Measurements from ENCODE around the gene CGN. TPM values are rescaled to one million over a fixed set of nuclear protein-coding genes. Genes with fewer than 3 reads are reported as not detected.

Gene CGN
- total RNA-seq, 1 experiment from 2014 or later = 30.9 TPM

DNA sequence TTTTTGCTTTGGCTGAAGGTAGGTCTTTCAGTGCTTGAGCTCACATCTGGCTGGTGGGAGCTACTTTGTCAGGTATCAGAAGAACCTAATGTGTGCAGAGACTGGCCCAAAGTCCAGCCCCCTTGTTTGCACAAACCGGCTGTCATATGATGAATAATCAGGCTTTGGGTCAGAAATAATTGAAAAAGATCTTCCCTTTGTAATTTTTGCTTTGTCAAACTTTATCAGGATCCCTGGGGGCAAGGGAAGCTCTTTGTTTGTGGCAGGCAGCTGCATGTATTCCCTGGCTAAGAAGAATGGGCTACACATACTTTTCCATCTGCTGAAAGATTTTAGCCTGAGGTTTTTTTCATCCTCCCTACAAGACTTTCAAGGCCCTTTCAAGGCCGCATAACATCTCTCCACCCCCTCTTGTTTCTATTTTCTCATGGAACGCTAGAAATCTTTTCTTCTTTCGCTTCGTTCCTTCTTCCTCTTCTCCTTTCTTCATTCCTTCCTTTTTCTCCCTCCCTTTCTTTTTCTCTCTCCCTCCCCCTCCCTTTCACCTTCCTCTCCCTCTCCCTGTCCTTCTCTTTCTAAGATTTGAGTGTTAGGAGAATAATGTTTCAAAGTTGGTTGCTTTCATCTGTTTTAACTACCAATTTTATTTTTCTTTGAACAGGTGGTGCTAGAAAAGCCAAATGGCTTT is 54.5 kb downstream of the CGN start:
- H4K20me1 ChIP-seq (ENCODE audit: control insufficient read depth, insufficient read depth, insufficient read length) = no peaks in the 10 kb centered on the region
- peaks cover 2 to 27% (median 19%) of the 10 kb centered on the region in 3 experiments; a peak in 6 of 7 replicates for H3K36me3 Mint-ChIP-seq (ENCODE audit: insufficient read depth in 1 of 3, low read depth in 3 of 3)
- TF ChIP-seq, protein P1, sequence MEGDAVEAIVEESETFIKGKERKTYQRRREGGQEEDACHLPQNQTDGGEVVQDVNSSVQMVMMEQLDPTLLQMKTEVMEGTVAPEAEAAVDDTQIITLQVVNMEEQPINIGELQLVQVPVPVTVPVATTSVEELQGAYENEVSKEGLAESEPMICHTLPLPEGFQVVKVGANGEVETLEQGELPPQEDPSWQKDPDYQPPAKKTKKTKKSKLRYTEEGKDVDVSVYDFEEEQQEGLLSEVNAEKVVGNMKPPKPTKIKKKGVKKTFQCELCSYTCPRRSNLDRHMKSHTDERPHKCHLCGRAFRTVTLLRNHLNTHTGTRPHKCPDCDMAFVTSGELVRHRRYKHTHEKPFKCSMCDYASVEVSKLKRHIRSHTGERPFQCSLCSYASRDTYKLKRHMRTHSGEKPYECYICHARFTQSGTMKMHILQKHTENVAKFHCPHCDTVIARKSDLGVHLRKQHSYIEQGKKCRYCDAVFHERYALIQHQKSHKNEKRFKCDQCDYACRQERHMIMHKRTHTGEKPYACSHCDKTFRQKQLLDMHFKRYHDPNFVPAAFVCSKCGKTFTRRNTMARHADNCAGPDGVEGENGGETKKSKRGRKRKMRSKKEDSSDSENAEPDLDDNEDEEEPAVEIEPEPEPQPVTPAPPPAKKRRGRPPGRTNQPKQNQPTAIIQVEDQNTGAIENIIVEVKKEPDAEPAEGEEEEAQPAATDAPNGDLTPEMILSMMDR (conservative IDR thresholded peaks at IDR 0.05) = no peak
- peak overlapping the region in 2 of 3 experiments; percentile 2 to 71; a peak in 4 of 7 replicates for H3K27ac Mint-ChIP-seq
- H3K4me1 Mint-ChIP-seq = peaks cover 7 to 10% of the 10 kb centered on the region in 2 experiments; a peak in 3 of 4 replicates
- no peak overlapping the region for H2BK15ac ChIP-seq (ENCODE audit: low read depth, low read length)
- WGBS (ENCODE audit: extremely low coverage, insufficient read length, low lambda C conversion rate) = 100% methylated on average over 1 of the region's 5 CpGs
- H3K9me3 ChIP-seq (ENCODE audit: control insufficient read depth, low read depth, low read length) = no peaks in the 10 kb centered on the region
- no peak overlapping the region for H3K4me3 Mint-ChIP-seq
- H2BK5ac ChIP-seq (ENCODE audit: insufficient read length, low read length) = no peak overlapping the region
- H2AFZ ChIP-seq (ENCODE audit: low read length) = no peak overlapping the region
- H3K14ac ChIP-seq (ENCODE audit: insufficient read depth, low read length) = no peak overlapping the region
- H3T11ph ChIP-seq (ENCODE audit: low read length) = no peak overlapping the region
- H2BK120ac ChIP-seq (ENCODE audit: low read depth, low read length, poor library complexity, severe bottlenecking) = no peak overlapping the region
- no peaks in the 10 kb centered on the region for H3K27me3 ChIP-seq (ENCODE audit: insufficient read depth, low read length)
- no peak overlapping the region for H2BK12ac ChIP-seq (ENCODE audit: insufficient read length, low read depth, low read length)
- no peak overlapping the region for H3K27ac ChIP-seq (ENCODE audit: insufficient read length, low read depth, low read length)
- H3K79me1 ChIP-seq (ENCODE audit: insufficient read depth, low read depth, low read length, poor library complexity, severe bottlenecking) = no peaks in the 10 kb centered on the region
- no peak overlapping the region for H2BK20ac ChIP-seq (ENCODE audit: low read depth, low read length, poor library complexity, severe bottlenecking)
- H2AK5ac ChIP-seq (ENCODE audit: insufficient read length, low read length) = no peak overlapping the region
- no peaks in the 10 kb centered on the region for H3K23me2 ChIP-seq (ENCODE audit: insufficient read length, low read depth, low read length, poor library complexity, severe bottlenecking)
- H4K5ac ChIP-seq (ENCODE audit: insufficient read length, low read depth, low read length) = no peak overlapping the region
- no peak overlapping the region for H3K18ac ChIP-seq (ENCODE audit: insufficient read length, low read depth, low read length)
- H3K27me3 Mint-ChIP-seq (ENCODE audit: low read depth) = no peaks in the 10 kb centered on the region
- no peaks in the 10 kb centered on the region for H3K4me1 ChIP-seq (ENCODE audit: insufficient read depth, low read length)
- H3K4me2 ChIP-seq (ENCODE audit: insufficient read depth, insufficient read length, low read length) = no peak overlapping the region
- H3K56ac ChIP-seq (ENCODE audit: insufficient read length, low read depth, low read length) = no peak overlapping the region
- H3K23ac ChIP-seq (ENCODE audit: insufficient read length, low read depth, low read length) = no peak overlapping the region
- no peaks in the 10 kb centered on the region for H3K9me3 Mint-ChIP-seq
- H3K9ac ChIP-seq (ENCODE audit: extremely low read depth, insufficient read length, low read length) = no peak overlapping the region
- no peak overlapping the region for H3K4ac ChIP-seq (ENCODE audit: low read depth, low read length)
- H4K91ac ChIP-seq (ENCODE audit: insufficient read length, low read depth, low read length) = no peak overlapping the region
- H3K79me2 ChIP-seq (ENCODE audit: insufficient read depth, low read length) = no peaks in the 10 kb centered on the region
- DNase-seq = no peak
- H4K8ac ChIP-seq (replicated peaks; ENCODE audit: insufficient read length, low read depth, low read length) = no peak overlapping the region
